ENCODE results near the gene JUP. TPM values are rescaled to one million over a fixed set of nuclear protein-coding genes. Genes with fewer than 3 reads are reported as not detected.

JUP gene
- total RNA-seq: 4.5 and 7.6 TPM in 2 replicates

GRCh38 chr17:41786227-41787020 is at the start of gene JUP:
JUP (minus strand) TSS chr17:41786711; CDS start chr17:41771854, 14,857 bp downstream.

DNA sequence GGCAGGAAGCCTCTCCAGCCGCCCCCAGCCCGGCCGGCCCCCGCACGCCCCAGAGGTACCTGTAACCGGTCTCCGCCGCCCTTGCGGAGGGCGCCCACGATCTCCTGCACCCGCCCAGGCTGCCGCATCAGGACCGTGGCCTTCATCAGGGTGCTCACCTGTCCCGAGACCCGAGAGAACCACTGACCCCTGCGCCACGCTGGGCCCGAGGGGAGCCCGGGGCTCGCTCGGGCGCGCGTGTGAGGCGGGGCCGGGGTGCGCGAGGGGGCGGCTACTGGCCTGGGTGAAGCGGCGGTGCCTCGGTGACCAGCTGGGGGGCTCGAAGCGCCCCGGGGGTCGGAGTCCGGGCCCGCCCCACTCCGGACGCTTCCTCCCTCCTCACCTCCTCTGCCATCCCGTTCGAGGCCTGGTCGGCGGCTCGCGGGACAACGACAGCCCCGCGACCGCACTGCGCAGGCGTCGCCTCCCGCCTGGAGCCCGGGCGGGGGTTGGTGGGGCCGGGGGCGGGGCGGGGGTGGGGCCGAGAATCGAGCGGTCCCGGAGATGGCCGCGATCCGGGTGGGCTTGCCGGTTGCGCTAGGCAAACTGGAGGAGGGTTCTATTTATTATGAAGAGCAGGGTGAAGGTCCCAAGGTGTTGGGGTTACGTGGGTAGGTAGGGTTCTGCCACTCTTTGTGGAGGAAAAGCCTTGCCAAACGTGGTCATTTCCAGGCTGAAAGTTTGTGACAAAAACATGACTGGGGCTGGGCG is 49.5 kb upstream of the JUP start, which contains the start of gene NT5C3B:
NT5C3B (minus strand) TSS at position 433 of the 750 bp plus-strand sequence; CDS start at position 394, 39 bp downstream.

GRCh38 chr17:41812381-41813151 is 26.1 kb upstream of the JUP start, which contains the start of gene FKBP10:
FKBP10 (plus strand) TSS chr17:41813004; CDS start chr17:41813035, 31 bp downstream.

DNA sequence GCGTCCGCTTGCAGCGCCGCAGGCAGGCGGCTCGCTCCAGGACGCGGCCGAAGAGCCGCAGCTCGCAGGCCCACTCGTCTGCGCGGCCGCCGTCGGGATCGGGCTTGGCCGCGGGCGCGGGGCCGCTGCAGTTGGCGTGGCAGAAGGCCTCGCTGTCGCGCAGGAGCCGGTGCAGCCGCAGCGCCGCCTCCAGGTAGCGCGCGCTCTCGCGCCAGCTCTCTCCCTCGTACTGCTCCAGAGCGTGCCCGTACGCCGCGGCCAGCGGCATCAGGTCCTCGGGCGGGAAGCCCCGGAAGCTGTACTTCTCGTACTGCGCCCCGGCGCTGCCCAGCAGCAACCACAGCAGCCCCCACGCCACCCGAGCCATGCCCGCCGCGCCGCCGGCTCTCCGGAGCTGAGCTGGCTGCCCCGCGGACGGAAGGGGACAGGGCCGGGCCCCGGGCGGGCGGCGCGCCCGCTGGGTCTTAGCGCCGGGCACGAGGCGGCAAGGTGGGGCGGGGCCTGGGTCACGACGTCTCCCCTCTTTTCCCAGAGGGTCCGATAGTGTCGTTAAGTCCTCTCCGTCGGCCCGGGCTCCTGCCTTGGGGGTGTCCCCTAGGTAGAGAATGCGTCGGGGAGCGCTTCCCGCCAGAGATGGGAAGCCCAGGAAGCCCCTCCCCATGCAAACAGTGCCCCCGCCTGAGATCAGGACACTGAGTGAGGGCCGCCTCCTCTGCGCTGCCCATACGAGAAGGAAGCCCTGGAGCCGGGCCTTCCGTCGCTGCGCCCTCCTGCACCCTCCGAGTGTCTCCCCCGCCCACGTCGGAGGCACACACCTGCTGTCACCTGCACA is 25.3 kb upstream of the JUP start, which contains the start of gene P3H4:
P3H4 (minus strand) TSS at position 401 of the 832 bp plus-strand sequence; CDS start at position 367, 34 bp downstream.

DNA sequence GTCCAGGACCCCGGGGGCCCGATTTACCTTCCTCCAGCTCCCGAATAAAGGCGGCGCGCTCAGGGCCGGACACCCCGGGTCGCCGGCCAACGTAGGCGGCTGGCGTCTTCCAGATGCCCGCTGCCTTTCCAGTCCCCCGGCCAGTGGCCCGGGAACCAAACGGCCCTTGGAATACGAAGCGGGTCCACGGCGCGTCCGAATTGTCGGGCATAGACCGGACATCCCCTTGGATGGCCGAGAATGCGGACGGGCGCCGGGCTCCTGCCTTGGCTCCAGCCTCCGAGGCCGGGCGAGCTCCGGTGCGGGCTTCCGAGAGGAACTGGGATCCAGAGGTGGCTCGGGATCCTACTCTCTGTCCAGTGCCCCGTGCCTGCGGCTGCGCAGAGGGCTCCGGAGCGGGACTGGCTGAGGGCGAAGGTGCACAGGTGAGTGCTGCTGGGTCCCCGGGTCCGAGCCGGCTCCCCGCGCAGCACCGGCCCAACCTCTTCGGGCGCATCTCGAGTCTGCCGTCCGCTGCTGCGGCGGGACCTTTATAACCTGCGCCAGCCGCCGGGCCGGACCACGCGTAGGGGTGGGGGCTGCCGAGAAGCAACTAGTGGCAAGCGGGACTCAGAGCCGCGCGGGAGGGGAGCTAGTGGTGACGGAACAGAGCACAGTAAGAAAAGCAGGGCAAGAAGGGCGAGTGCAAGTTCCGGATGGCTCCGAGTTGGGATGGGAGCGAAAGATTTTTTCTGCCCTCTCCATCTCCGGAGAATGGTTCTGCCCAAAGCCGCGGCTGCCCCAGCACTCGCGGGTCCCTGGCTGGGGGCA is 52.2 kb downstream of the JUP start, which contains the start of gene HAP1:
HAP1 (minus strand) TSS at position 505 of the 810 bp plus-strand sequence; CDS start at position 496, 9 bp downstream.

GRCh38 chr17:41711669-41712400 is 74.7 kb downstream of the JUP start, which contains the start of gene GAST:
GAST (plus strand) TSS chr17:41712331; CDS start chr17:41715437, 3,106 bp downstream.

Other genes with a start within 250 kb of the JUP start
- gene KRT9, start 214.7 kb downstream of the JUP start, total RNA-seq: not detected in 2 replicates
- gene KRT14, start 199.8 kb downstream of the JUP start, total RNA-seq: not detected in 2 replicates
- 0.12 and 0.22 TPM in 2 replicates for gene KRT16, start 173.9 kb downstream of the JUP start, total RNA-seq
- gene KRT17, start 162.1 kb downstream of the JUP start, total RNA-seq: 1.00 and 1.5 TPM in 2 replicates
- 134 and 145 TPM in 2 replicates for gene EIF1, start 97.8 kb downstream of the JUP start, total RNA-seq
- gene GAST, start 74.4 kb downstream of the JUP start, total RNA-seq: not detected in 2 replicates
- under 0.01 TPM in 1 of 2 replicates, not detected in the other for gene HAP1, start 52.1 kb downstream of the JUP start, total RNA-seq
- 43.2 and 79.7 TPM in 2 replicates for gene P3H4, start 25.2 kb upstream of the JUP start, total RNA-seq
- 239 and 477 TPM in 2 replicates for gene FKBP10, start 26.3 kb upstream of the JUP start, total RNA-seq
- gene NT5C3B, start 49.5 kb upstream of the JUP start, total RNA-seq: 55.6 and 76.4 TPM in 2 replicates
- 0.12 TPM in 1 of 2 replicates, not detected in the other for gene KLHL10, start 51.1 kb upstream of the JUP start, total RNA-seq
- 34.4 and 35.9 TPM in 2 replicates for gene KLHL11, start 78.7 kb upstream of the JUP start, total RNA-seq
- 334 and 491 TPM in 2 replicates for gene ACLY, start 132.2 kb upstream of the JUP start, total RNA-seq
- gene ODAD4, start 143.9 kb upstream of the JUP start, total RNA-seq: 0.50 and 1.3 TPM in 2 replicates
- gene CNP, start 180.1 kb upstream of the JUP start, total RNA-seq: 40.6 and 42.2 TPM in 2 replicates
- 64.4 and 91.4 TPM in 2 replicates for gene DNAJC7, start 230.7 kb upstream of the JUP start, total RNA-seq
- gene NKIRAS2, start 233.4 kb upstream of the JUP start, total RNA-seq: 17.3 and 19.7 TPM in 2 replicates

Data from uterine smooth muscle cell (primary cell).